GM18907 (cell line): ENCODE results near the gene MXRA7.
A peak's percentile ranks its signal among the peaks of the same experiment; 100 is the strongest.
"Not testable (repeated sequence)": the region's sequence is repeated elsewhere in the genome, so short reads cannot be mapped to it uniquely, and the experiment has no call there.

Experiments used
- ATAC-seq: cut with Tn5 transposase; IDR thresholded peaks from one replicate; pipeline ENCODE4 v1.9.1; 2021; ENCODE audit warnings: mild to moderate bottlenecking, moderate library complexity; ENCODE audit not compliant: unreplicated experiment

MXRA7 gene

DNA sequence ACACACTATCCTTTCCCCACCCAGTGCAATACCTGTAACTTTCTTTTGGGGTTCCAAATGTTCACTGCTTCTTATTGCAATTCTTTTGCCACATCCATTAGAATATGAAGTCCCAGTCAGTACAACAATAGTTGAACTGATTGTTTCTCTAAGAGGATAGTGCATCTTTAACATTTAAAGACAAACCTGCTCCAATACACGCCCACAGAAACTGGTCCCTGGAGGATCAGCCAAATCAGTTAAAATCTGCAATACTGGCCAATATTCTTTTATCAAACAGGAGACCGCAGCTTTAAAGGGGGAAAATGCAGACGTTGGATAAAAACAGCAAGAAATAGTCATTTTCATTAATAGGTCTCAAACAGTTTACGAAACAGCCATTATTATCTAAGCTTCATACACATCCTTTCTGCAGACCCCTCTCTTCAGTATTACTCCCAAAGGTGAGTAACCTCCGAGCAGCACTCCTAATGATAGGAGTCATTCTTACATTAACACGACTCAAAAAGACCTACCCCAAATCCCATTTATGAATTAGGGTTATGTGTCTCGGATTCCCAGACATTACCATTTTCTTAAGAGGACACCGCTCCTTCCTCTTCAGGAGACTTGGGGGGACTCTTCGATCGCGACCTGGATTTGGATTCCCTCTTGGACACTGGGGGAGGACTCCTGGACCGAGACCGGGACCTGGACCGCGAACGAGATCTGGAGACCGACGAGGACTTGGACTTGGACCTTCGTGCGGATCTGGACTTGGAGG, 25.0 kb upstream of the MXRA7 start:
- no peak for ATAC-seq

DNA sequence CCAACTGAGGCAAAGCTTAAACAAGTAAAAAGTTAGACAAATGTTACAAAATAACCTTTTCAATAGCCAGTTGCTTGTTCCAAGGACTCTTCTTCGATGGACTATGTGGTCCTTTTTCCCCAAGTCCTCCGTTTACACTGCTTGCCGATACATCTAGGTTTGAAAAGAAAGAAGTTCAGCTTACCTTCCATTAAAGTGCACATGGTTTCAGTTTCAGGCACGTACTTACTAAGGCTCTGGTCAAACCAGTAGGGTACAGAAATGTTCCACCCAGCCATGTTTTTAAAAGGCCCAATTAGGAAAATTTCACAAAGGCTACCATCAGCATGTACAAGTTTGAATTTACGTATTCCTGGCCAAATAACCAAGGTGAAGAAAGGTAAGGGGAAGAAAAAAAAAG, 24.2 kb upstream of the MXRA7 start:
- no peak for ATAC-seq

GRCh38 chr17:76734080-76734840, 23.5 kb upstream of the MXRA7 start:
- ATAC-seq = no peak

DNA sequence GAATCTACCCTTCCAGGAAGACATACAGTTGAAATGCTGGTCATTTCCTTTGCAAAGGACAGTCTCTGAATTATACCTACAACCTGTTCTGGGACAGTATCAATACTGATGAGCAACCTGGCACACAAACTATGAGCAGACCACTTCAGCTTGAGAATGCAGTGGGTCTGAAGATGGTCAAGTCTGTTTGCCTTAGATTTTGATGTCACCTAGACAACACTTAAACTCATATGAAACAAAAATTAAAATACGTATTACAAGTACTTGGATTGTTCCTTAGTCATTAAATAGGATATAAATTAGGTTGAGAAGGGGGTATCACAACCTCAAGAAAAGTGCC, 22.8 kb upstream of the MXRA7 start:
- no peak for ATAC-seq

DNA sequence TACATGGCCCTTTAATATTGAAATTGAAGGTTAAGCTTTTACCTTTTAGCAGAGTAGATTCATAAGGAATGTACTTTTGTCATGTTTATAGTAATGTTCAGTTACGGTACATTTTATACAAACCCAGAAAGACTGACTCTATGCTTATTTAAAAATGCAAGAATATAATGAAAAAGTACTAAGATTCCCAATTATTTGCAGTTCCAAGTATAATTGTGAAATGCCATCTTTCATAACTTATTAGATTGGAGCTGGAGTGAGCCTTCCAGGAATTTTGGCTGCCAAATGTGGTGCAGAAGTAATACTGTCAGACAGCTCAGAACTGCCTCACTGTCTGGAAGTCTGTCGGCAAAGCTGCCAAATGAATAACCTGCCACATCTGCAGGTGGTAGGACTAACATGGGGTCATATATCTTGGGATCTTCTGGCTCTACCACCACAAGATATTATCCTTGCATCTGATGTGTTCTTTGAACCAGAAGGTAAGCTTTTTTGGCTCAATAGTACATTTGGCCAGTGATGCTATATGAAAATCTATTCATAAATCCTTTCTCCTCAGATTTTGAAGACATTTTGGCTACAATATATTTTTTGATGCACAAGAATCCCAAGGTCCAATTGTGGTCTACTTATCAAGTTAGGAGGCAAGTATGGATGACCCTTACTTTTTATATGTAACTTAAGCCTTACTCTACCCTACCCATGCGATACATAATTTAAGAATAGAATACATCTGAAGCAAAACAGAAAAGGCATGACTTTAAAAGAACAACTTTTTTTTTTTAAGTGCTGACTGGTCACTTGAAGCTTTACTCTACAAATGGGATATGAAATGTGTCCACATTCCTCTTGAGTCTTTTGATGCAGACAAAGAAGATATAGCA, 22.2 kb upstream of the MXRA7 start:
- ATAC-seq = no peak

DNA sequence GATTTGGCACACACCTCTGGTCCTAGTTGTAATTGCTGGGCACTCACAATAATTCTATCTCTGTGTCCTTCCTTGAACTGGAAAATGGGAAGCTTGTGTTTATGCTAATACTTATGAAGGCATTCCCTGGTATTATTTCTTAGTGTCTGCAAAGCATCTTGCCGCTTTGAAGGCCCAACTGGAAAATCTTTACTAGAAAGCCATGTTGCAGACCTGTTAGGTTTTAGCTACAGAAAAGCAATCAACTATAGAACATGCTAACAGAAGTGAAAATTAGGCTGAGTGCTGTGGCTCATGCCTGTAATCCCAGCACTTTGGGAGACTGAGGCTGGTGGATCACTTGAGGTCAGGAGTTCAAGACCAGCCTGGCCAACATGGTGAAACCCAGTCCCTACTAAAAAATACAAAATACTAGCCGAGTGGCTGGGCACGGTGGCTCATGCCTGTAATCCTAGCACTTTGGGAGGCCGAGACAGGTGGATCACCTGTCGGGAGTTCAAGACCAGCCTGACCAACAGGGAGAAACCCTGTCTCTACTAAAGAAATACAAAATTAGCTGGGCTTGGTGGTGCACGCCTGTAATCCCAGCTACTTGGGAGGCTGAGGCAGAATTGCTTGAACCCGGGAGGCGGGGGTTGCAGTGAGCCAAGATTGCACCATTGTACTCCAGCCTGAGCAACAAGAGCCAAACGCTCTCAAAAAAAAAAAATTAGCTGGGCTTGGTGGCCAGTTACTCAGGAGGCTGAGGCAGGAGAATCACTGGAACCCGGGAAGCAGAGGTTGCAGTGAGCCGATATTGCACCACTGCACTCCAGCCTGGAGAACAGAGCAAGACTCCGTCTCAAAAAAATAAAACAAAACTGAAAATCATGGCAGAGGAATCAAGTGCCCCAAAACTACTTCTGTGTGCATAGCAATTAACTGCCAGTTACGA, 21.3 kb upstream of the MXRA7 start:
- not testable (repeated sequence) for ATAC-seq

DNA sequence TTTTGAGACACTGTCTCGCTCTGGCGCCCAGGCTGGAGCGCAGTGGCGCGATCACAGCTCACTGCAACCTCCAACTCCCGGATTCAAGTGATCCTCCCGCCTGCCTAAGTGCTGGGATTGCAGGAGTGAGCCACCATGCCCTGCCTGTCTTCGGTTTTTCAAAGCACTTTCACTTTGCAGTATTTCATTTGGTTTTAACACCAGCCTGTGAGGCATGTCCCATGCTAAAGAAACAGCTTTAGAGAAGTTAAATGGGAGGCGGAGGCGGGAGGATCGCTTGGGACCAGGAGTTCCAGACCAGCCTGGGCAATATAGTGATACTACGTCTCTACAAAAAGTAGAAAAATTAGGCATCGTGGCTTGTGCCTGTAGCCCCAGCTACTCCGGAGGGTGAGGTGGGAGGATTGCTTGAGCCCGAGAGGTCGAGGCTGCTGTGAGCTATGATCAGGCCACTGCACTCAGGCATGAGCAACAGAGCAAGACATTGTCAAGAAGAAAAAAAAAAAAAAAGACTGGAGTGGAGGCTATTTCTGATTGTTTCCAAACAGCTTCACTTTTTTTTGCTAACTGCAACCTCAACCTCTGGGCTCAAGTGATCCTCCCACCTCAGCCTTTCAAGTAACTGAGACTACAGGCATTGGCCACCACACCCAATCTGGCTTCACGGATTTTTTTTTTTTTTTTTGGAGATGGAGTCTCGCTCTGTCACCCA, 17.1 kb upstream of the MXRA7 start:
- ATAC-seq = no peak

GRCh38 chr17:76726776-76727718, 16.3 kb upstream of the MXRA7 start, which contains the start of gene METTL23:
Gene METTL23, plus strand, starts transcription at chr17:76726839. Its CDS starts 2,872 bp downstream, at chr17:76729711.
- ATAC-seq = peak; percentile 61

DNA sequence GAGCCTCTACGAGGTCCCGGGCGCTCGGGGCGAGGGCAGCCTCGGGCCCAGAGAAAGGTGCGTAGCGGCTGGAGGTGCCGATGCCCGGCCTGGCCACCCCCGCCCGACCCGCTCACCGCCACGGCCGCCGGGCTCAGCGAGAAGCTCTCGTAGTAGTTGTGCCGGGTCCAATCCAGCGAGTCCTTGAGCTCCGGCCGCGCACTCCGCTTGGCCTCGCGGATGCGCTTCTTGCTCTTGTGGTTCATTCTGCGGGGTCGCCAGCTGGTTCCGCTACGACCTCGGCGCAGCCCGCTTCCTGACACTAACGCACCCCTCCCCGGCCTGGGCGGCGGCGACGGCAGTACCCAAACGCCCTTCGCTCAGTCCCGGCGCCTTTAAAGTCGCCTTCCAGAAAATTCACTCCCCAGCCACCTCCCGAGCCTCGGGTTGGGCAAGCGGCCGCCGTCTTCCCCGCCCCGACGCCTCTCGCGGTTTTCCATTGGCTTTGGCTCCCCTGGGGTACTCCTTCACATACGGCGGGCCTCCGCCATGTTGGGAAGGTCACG, 15.5 kb upstream of the MXRA7 start, which contains the start of gene JMJD6:
JMJD6 (minus strand) TSS at position 376 of the 545 bp plus-strand sequence; CDS start at position 245, 131 bp downstream.
- ATAC-seq = peak; percentile 77

DNA sequence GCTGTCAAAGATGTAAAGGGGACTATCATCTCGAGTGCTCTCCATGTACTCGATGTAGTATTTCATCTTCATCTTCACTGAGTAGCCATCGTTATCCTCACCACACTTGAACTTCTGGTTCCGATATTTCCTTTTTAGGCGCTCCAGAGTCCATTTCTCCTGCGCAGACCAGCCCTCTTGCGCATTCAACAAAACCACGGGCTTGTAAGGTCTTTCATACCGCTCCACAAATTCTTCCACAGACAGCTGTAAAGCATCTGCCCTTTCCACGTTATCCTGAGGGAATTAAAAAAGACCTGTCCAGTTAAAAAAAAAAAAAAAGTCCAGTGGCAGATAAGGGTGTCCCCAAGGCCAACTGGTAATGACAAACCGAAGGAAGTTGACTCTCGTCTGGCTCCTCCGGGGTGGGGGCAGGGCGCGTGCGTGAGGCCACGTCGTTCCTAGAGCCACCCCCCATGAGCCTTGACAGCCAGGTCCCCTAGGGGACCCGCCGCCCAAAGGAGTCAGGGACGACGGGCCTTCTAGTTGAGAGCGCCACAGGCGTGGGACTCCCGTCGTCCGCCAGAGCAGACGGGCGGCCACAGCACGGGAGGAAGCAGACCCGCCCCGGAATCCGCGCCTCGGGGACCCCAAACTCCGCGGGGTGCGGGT, 14.9 kb upstream of the MXRA7 start:
- ATAC-seq = peak; percentile 26

DNA sequence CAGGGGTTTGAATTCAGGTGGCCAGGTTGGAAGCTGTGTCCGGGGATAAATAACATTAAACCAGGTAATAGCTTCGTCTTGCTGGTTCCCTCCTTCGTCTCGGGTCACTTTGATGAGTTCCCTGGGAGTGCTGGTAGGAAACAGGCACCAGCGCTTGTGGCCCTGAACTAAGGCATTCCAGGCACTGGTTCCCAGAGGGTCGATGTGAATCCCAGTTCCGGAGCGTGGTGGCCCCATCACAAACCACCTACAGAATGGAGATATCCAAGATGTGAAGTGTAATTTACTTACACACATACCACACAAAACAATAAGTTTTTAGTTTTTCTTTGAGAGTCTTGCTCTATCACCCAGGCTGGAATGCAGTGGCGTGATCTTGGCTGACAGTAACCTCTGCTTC, 13.0 kb upstream of the MXRA7 start:
- ATAC-seq = no peak

DNA sequence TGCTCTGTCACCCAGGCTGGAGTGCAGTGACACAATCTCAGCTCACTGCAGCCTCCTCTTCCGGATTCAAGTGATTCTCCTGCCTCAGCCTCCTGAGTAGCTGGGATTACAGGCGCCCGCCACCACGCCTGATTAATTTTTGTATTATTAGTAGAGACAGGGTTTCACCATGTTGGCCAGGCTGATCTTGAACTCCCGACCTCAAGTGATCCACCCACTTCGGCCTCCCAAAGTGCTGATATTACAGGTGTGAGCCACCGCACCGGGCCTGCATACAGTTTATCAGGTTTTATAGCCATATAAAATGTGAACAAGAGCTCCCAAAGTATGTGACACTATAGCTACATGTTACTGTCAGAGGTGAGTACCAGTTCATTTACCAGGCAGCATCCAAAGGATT, 12.2 kb upstream of the MXRA7 start:
- ATAC-seq = not testable (repeated sequence)

DNA sequence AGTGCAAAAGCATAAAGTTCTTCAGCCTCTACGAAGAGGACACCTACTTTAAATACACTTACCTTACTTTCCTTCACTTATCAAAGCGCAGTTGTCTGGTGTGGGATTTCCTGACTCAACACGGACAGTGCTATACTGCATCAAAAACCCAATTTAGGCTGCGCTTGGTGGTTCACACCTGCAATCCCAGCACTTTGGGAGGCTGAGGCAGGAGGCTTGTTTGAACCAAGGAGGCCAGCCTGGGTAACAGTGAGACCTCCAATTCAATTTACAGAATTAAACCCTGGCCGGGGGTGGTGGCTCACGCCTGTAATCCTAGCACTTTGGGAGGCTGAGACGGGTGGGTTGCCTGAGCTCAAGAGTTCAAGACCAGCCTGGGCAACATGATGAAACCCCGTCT, 11.5 kb upstream of the MXRA7 start:
- no peak for ATAC-seq

DNA sequence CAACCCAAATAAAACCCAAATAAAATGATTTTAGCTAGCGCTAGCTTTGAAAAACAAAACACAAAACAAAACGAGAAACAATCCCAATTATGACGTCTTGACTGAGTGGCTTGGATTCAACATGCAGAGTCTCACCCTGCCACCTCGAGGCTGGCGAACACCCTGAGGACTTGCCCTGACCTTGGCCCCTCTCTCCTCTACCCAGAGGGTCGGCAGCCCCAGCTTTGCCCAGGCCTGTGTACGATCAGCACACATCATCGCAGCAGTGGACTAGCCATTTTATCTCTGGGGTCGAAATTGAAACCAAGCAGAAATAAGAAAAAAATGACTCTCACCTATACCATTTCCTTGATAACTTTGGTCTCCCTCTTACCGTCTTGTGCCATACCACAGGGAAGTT, 10.7 kb upstream of the MXRA7 start:
- ATAC-seq = no peak

DNA sequence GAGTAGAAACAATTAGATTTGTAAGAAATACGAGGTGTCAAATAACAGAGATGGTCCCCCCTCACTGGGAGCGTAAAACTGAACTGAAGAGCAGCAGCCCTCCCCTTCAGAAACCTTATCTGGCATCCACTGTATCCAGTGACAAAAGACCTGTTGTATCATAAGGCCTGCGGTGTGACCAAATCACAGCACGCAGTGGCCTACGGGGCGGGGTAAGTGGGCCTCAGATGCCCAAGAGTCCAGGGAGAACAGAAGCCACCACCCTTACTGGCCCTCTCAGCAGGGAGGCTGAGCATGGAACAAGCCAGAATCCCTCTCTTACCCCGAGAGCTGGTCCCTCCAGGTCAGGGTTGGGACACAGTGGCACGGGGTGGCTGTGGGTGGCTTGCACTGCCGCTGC, 10.2 kb upstream of the MXRA7 start:
- no peak for ATAC-seq

GRCh38 chr17:76720211-76720610, 9.4 kb upstream of the MXRA7 start:
- ATAC-seq = no peak

GRCh38 chr17:76718516-76718915, 7.8 kb upstream of the MXRA7 start:
- ATAC-seq = no peak

- no peak for ATAC-seq
Measured at GRCh38 chr17:76716839-76717215, 6.1 kb upstream of the MXRA7 start.
